ENCODE data around the gene DSCAML1.

Gene DSCAML1

GRCh38 chr11:117425679-117426296 lies 371.2 kb downstream of the DSCAML1 start:
- DNase-seq (ENCODE audit: low read depth): no peak

- no peak for DNase-seq (ENCODE audit: low read depth)
Observed at GRCh38 chr11:117424781-117425180, 372.2 kb downstream of the DSCAML1 start.

- no peak for DNase-seq (ENCODE audit: low read depth)
Observed at GRCh38 chr11:117423046-117423575, 373.9 kb downstream of the DSCAML1 start.

GRCh38 chr11:117421476-117421875 lies 375.5 kb downstream of the DSCAML1 start:
- no peak for DNase-seq (ENCODE audit: low read depth)

- no peak for DNase-seq (ENCODE audit: low read depth)
Observed at GRCh38 chr11:117421041-117421440, 376.0 kb downstream of the DSCAML1 start.

- DNase-seq (ENCODE audit: low read depth): no peak
Observed at GRCh38 chr11:117420598-117420997, 376.4 kb downstream of the DSCAML1 start.

- no peak for DNase-seq (ENCODE audit: low read depth)
Observed at GRCh38 chr11:117420143-117420485, 376.9 kb downstream of the DSCAML1 start.

GRCh38 chr11:117419482-117420142 lies 377.4 kb downstream of the DSCAML1 start:
- no peak for DNase-seq (ENCODE audit: low read depth)

GRCh38 chr11:117418737-117419481 lies 378.1 kb downstream of the DSCAML1 start:
- no peak for DNase-seq (ENCODE audit: low read depth)

- DNase-seq (ENCODE audit: low read depth): no peak
Observed at GRCh38 chr11:117417856-117418255, 379.2 kb downstream of the DSCAML1 start.

- DNase-seq (ENCODE audit: low read depth): no peak
Observed at GRCh38 chr11:117417342-117417741, 379.7 kb downstream of the DSCAML1 start.

GRCh38 chr11:117415358-117415896 lies 381.6 kb downstream of the DSCAML1 start:
- no peak for DNase-seq (ENCODE audit: low read depth)

- DNase-seq (ENCODE audit: low read depth): no peak
Observed at GRCh38 chr11:117414724-117415123, 382.3 kb downstream of the DSCAML1 start.

GRCh38 chr11:117413616-117414015 lies 383.4 kb downstream of the DSCAML1 start:
- no peak for DNase-seq (ENCODE audit: low read depth)

GRCh38 chr11:117412653-117413275 lies 384.3 kb downstream of the DSCAML1 start:
- DNase-seq (ENCODE audit: low read depth): no peak

GRCh38 chr11:117412176-117412575 lies 384.8 kb downstream of the DSCAML1 start:
- DNase-seq (ENCODE audit: low read depth): no peak

- DNase-seq (ENCODE audit: low read depth): no peak
Observed at GRCh38 chr11:117411736-117412135, 385.3 kb downstream of the DSCAML1 start.

GRCh38 chr11:117410861-117411710 lies 385.9 kb downstream of the DSCAML1 start:
- no peak for DNase-seq (ENCODE audit: low read depth)

GRCh38 chr11:117410238-117410637 lies 386.8 kb downstream of the DSCAML1 start:
- DNase-seq (ENCODE audit: low read depth): no peak

- no peak for DNase-seq (ENCODE audit: low read depth)
Observed at GRCh38 chr11:117409511-117409910, 387.5 kb downstream of the DSCAML1 start.

- DNase-seq (ENCODE audit: low read depth): no peak
Observed at GRCh38 chr11:117408356-117408755, 388.7 kb downstream of the DSCAML1 start.
